Activated CD8-positive, alpha-beta memory T cell treated with anti-CD3 and anti-CD28 coated beads, Interleukin-2, amount 10 ng/mL, durations not matched to agents 7 days and 5 days (primary cell): ENCODE results near the gene LRPPRC. TPM values are rescaled to one million over a fixed set of nuclear protein-coding genes. Genes with fewer than 3 reads are reported as not detected.
A peak's percentile ranks its signal among the peaks of the same experiment; 100 is the strongest.

Experiments
- ATAC-seq: fragments of 150-1000 bp; cut with Tn5 transposase; one replicate; pipeline ENCODE4 v1.10.0; 2021; ENCODE audit warnings: moderate library complexity
- CTCF ChIA-PET: fragments of 350-600 bp; sonication (Branson Sonifier 250); formaldehyde crosslinking; loops from one replicate; lab custom pipeline; 2021; ENCODE audit warnings: antibody characterized with exemption; lab: Charles Lee
- DNase-seq: peaks from one replicate; pipeline ENCODE4 v3.0.0-alpha.2; 2020
- H3K27ac Mint-ChIP-seq: one replicate; pipeline ENCODE4 v1.8.0; 2021; ENCODE audit warnings: mild to moderate bottlenecking, mixed read lengths
- H3K27me3 Mint-ChIP-seq: one replicate; pipeline ENCODE4 v1.8.0; 2021; ENCODE audit warnings: mixed read lengths
- H3K36me3 Mint-ChIP-seq: one replicate; pipeline ENCODE4 v1.8.0; 2021; ENCODE audit warnings: mild to moderate bottlenecking, mixed read lengths
- H3K4me1 Mint-ChIP-seq: one replicate; pipeline ENCODE4 v1.8.0; 2021; ENCODE audit warnings: mixed read lengths
- H3K4me3 Mint-ChIP-seq: one replicate; pipeline ENCODE4 v1.8.0; 2021; ENCODE audit warnings: mild to moderate bottlenecking, moderate library complexity, mixed read lengths
- H3K9me3 Mint-ChIP-seq: one replicate; pipeline ENCODE4 v1.8.0; 2022; ENCODE audit warnings: low read depth, mixed read lengths
- total RNA-seq, 2 experiments: library from RNA; stranded (reverse); gene quantifications; one replicate each; pipeline ENCODE4 v1.2.3, GENCODE V29; 2021

The LRPPRC gene
- total RNA-seq, 2 experiments from 2014 or later = 70.0 to 103 TPM

GRCh38 chr2:43894743-43895142 is 101.0 kb downstream of the LRPPRC start:
- Mint-ChIP-seq H3K27ac (no peak overlapping the region), H3K36me3 (peaks cover 62% of the 10 kb centered on the region), H3K9me3 (no peaks in the 10 kb centered on the region), H3K4me3 (no peak overlapping the region), H3K4me1 (no peaks in the 10 kb centered on the region), H3K27me3 (no peaks in the 10 kb centered on the region)
- DNase-seq = no peak
- ATAC-seq = no peak
- CTCF ChIA-PET = interaction anchor here (1.7 kb wide), 1 partner anchor 17 kb away, joined by 4 read pairs; no protein-coding TSS in a partner anchor

GRCh38 chr2:43890855-43891254 is 104.9 kb downstream of the LRPPRC start:
- Mint-ChIP-seq H3K9me3 (no peaks in the 10 kb centered on the region), H3K4me3 (no peak overlapping the region), H3K27me3 (no peaks in the 10 kb centered on the region), H3K36me3 (peaks cover 67% of the 10 kb centered on the region), H3K4me1 (no peaks in the 10 kb centered on the region), H3K27ac (no peak overlapping the region)
- CTCF ChIA-PET = no interaction called here
- DNase-seq (no peak), ATAC-seq (no peak)

DNA sequence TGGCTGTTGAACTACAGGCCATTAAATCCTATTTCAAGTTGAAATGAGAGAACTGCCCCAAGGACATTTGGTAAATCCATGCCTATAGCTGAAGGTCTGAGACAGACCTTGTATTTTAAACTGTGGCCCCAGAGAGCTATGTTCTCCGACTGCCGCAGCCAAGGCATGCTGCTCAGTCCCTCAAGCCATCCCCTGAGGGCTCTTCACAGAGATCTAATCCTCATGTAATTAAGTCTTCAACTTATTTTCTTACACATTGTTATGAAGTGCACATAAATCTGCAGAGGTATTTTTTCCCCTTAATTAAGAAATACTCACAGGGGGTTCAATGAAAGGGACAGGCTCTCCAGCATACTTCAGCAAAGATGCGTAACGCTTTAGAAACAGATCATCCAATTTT is 106.4 kb downstream of the LRPPRC start:
- Mint-ChIP-seq H3K27ac (no peak overlapping the region), H3K4me1 (no peaks in the 10 kb centered on the region), H3K27me3 (no peaks in the 10 kb centered on the region), H3K36me3 (peaks cover 68% of the 10 kb centered on the region), H3K9me3 (no peaks in the 10 kb centered on the region), H3K4me3 (no peak overlapping the region)
- CTCF ChIA-PET = no interaction called here
- DNase-seq (no peak), ATAC-seq (no peak)

GRCh38 chr2:43887176-43887575 is 108.6 kb downstream of the LRPPRC start:
- no peak overlapping the region for H3K4me3 Mint-ChIP-seq
- ATAC-seq (no peak), DNase-seq (no peak)
- H3K27me3 Mint-ChIP-seq = no peaks in the 10 kb centered on the region
- CTCF ChIA-PET = no interaction called here
- no peaks in the 10 kb centered on the region for H3K9me3 Mint-ChIP-seq
- H3K27ac Mint-ChIP-seq = no peak overlapping the region
- no peaks in the 10 kb centered on the region for H3K4me1 Mint-ChIP-seq
- peaks cover 53% of the 10 kb centered on the region for H3K36me3 Mint-ChIP-seq

DNA sequence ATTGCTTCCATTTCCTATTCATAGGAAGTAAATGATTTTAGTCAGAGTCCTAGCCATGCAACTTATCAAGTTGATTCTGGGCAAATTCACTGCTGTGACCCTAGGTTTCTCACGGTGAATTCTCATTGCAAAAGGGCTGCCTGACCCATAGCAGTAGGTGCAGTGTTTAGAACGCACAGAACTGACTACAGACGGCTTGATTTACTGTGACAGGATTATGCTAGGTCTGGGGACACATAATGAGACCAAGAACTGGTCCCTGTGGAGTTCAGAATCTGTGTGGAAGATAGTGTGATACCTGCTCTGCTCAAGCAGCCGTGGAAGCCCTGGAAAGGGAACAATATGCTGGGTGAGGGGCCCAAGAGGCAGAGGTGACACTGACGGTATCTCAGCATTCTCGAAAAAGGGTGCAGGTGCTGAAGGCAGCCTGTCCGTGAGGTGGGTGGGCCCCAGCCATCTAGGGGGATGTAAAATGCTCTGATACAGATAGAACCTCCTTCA is 110.6 kb downstream of the LRPPRC start:
- no peaks in the 10 kb centered on the region for H3K4me1 Mint-ChIP-seq
- no peak overlapping the region for H3K4me3 Mint-ChIP-seq
- no peak overlapping the region for H3K27ac Mint-ChIP-seq
- H3K27me3 Mint-ChIP-seq = no peaks in the 10 kb centered on the region
- CTCF ChIA-PET = no interaction called here
- DNase-seq (no peak), ATAC-seq (no peak)
- H3K9me3 Mint-ChIP-seq = no peaks in the 10 kb centered on the region
- H3K36me3 Mint-ChIP-seq = peaks cover 37% of the 10 kb centered on the region

DNA sequence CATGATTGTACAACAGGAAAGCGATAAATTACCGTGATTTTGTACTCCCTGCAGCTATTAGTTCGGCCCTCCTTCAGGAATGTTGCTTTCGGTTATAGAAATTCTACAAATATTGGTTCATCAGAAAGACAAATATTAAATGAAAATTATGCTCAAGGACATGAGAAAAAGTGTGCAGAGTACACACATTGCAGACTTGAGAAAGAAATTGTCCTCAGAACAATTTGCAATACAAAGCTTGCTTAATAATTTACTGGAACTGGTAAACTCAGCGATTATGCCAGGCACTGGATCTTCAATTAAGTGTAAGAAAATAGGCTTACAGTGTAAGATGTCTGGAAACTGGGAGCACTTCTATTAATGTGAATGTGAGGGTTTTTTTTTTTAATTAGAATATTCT is 111.1 kb downstream of the LRPPRC start:
- Mint-ChIP-seq H3K4me1 (no peaks in the 10 kb centered on the region), H3K27ac (no peak overlapping the region), H3K27me3 (no peaks in the 10 kb centered on the region), H3K36me3 (peaks cover 32% of the 10 kb centered on the region), H3K9me3 (no peaks in the 10 kb centered on the region), H3K4me3 (no peak overlapping the region)
- CTCF ChIA-PET = no interaction called here
- no peak for DNase-seq
- no peak for ATAC-seq

DNA sequence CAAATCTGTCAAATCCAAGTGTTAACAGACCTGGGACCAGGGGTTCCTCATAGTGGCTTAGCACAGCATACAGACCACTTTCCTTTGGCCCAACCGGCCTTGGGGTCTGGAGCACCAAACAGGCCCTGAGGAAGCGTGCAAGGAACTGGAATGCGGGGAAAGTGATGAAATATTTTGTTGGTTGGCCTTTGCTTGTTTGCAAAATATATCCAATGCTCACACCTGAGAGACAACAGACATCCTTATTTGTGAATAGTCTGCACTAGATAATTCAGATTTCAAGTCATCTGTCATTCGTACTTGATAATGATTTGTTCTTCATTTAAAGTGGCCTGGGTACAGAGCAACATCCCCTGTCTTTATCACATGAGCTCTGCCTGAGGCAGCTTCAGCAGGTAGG is 113.5 kb downstream of the LRPPRC start:
- Mint-ChIP-seq H3K27ac (no peak overlapping the region), H3K36me3 (peaks cover 12% of the 10 kb centered on the region), H3K27me3 (no peaks in the 10 kb centered on the region), H3K4me1 (peaks cover 5% of the 10 kb centered on the region), H3K4me3 (no peak overlapping the region), H3K9me3 (no peaks in the 10 kb centered on the region)
- no peak for ATAC-seq
- CTCF ChIA-PET = no interaction called here
- DNase-seq = no peak

- no peak overlapping the region for H3K4me3 Mint-ChIP-seq
- H3K9me3 Mint-ChIP-seq = no peaks in the 10 kb centered on the region
- H3K27me3 Mint-ChIP-seq = no peaks in the 10 kb centered on the region
- CTCF ChIA-PET = no interaction called here
- peaks cover 5% of the 10 kb centered on the region for H3K4me1 Mint-ChIP-seq
- ATAC-seq (no peak), DNase-seq (no peak)
- no peak overlapping the region for H3K27ac Mint-ChIP-seq
- peaks cover 4% of the 10 kb centered on the region for H3K36me3 Mint-ChIP-seq
These were observed 114.8 kb downstream of the LRPPRC start for GRCh38 chr2:43880952-43881351.

DNA sequence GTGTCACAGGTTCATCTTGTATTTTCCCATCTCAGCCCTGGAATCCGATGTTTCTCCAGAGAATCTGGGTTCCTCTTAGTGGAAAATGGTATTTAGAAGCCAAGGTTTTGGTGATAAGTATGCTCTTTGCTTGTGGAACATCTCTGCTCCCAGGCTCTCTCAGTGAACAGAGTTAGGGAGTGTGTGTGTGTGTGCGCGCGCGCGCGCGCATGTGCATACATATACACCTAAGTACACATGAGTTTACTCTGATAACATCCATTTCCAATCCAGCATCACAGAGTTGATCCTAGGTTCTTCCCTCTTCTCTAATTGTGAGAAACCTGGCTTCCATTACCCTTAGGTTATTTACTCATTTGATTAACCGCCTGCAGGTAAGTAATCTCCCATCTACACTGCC is 115.3 kb downstream of the LRPPRC start:
- Mint-ChIP-seq H3K9me3 (no peaks in the 10 kb centered on the region), H3K4me1 (peaks cover 5% of the 10 kb centered on the region), H3K27me3 (no peaks in the 10 kb centered on the region), H3K36me3 (peaks cover 4% of the 10 kb centered on the region), H3K27ac (no peak overlapping the region), H3K4me3 (no peak overlapping the region)
- ATAC-seq (no peak), DNase-seq (no peak)
- CTCF ChIA-PET = interaction anchor here (0.6 kb wide), 1 partner anchor 43 kb away, joined by 4 read pairs; no protein-coding TSS in a partner anchor

- ATAC-seq = no peak
- peaks cover 3% of the 10 kb centered on the region for H3K27me3 Mint-ChIP-seq
- H3K9me3 Mint-ChIP-seq = no peaks in the 10 kb centered on the region
- CTCF ChIA-PET = interaction anchor here (0.5 to 1.5 kb wide), 2 partner anchors 13 to 974 kb away, joined by 4 to 8 read pairs; no protein-coding TSS in a partner anchor
- no peak overlapping the region for H3K4me3 Mint-ChIP-seq
- peaks cover 5% of the 10 kb centered on the region for H3K4me1 Mint-ChIP-seq
- H3K27ac Mint-ChIP-seq = no peak overlapping the region
- no peaks in the 10 kb centered on the region for H3K36me3 Mint-ChIP-seq
- DNase-seq = no peak
These were observed 116.5 kb downstream of the LRPPRC start for GRCh38 chr2:43879261-43879660.

- Mint-ChIP-seq H3K4me1 (peaks cover 5% of the 10 kb centered on the region), H3K36me3 (no peaks in the 10 kb centered on the region), H3K9me3 (no peaks in the 10 kb centered on the region), H3K27ac (no peak overlapping the region), H3K4me3 (no peak overlapping the region), H3K27me3 (peaks cover 8% of the 10 kb centered on the region)
- DNase-seq (peak; percentile 82), ATAC-seq (peak; percentile 84)
- CTCF ChIA-PET = interaction anchor here (0.7 to 1.4 kb wide), 13 partner anchors 15 to 206 kb away, joined by 3 to 8 read pairs (median 4); no protein-coding TSS in a partner anchor
These were observed 117.9 kb downstream of the LRPPRC start for GRCh38 chr2:43877782-43878464.

- ATAC-seq (no peak), DNase-seq (no peak)
- H3K36me3 Mint-ChIP-seq = no peaks in the 10 kb centered on the region
- H3K27me3 Mint-ChIP-seq = peaks cover 18% of the 10 kb centered on the region
- H3K9me3 Mint-ChIP-seq = no peaks in the 10 kb centered on the region
- peaks cover 5% of the 10 kb centered on the region for H3K4me1 Mint-ChIP-seq
- H3K27ac Mint-ChIP-seq = no peak overlapping the region
- CTCF ChIA-PET = interaction anchor here (0.5 kb wide), 1 partner anchor 410 kb away, joined by 4 read pairs; no protein-coding TSS in a partner anchor
- no peak overlapping the region for H3K4me3 Mint-ChIP-seq
These were observed 120.9 kb downstream of the LRPPRC start for GRCh38 chr2:43874776-43875451.

- no peak for DNase-seq
- H3K4me1 Mint-ChIP-seq = no peaks in the 10 kb centered on the region
- H3K9me3 Mint-ChIP-seq = no peaks in the 10 kb centered on the region
- CTCF ChIA-PET = no interaction called here
- H3K4me3 Mint-ChIP-seq = no peak overlapping the region
- H3K27me3 Mint-ChIP-seq = peaks cover 40% of the 10 kb centered on the region
- ATAC-seq = no peak
- H3K36me3 Mint-ChIP-seq = no peaks in the 10 kb centered on the region
- no peak overlapping the region for H3K27ac Mint-ChIP-seq
These were observed 123.6 kb downstream of the LRPPRC start for GRCh38 chr2:43872151-43872550.

DNA sequence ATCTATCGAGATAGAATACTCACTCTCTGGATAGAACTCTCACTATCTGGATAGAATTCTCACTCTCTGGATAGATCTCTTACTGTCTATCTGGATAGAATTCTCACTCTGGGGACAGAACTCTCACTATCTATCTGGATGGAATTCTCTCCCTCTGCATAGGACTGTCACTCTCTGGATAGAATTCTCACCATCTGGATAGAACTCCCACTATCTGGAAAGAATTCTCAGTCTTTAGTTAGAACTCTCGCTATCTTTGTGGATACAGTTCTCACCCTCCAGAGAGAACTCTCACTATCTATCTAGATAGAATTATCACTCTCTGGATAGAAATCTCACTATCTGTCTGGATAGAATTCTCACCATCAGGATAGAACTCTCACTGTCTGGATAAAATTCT is 140.5 kb downstream of the LRPPRC start:
- Mint-ChIP-seq H3K4me1 (no peaks in the 10 kb centered on the region), H3K27ac (no peak overlapping the region), H3K9me3 (no peaks in the 10 kb centered on the region), H3K27me3 (peaks cover 50% of the 10 kb centered on the region), H3K4me3 (no peak overlapping the region), H3K36me3 (no peaks in the 10 kb centered on the region)
- CTCF ChIA-PET = no interaction called here
- ATAC-seq = no peak
- no peak for DNase-seq
